Upper lobe of left lung (tissue), 6 donors: ENCODE measurements around the gene AGAP9. TPM values are rescaled to one million over a fixed set of nuclear protein-coding genes. Genes with fewer than 3 reads are reported as not detected.
"Not testable (repeated sequence)": the region's sequence is repeated elsewhere in the genome, so short reads cannot be mapped to it uniquely, and the experiment has no call there.

Experiments
- ATAC-seq, 2 donors: fragments of 200-7000 bp; cut with Tn5 transposase; one replicate each; pipeline ENCODE4 v1.9.1; 2022; ENCODE audit warnings: mild to moderate bottlenecking in 2 of 2, moderate library complexity in 2 of 2; ENCODE audit not compliant: low FRiP score in 2 of 2
- DNase-seq, 2 donors: peaks; one replicate each; pipeline ENCODE4 v3.0.0-alpha.2; 2019 to 2020
- H3K27ac ChIP-seq, 4 donors: fragments of 200-600 bp; sonication (generic); one replicate each; pipeline ENCODE4 v1.5.1; 2016 to 2019
- H3K27me3 ChIP-seq, 4 donors: fragments of 200-600 bp; sonication (generic); one replicate each; pipeline ENCODE4 v1.5.1; 2017 to 2019
- H3K36me3 ChIP-seq, 4 donors: fragments of 200-600 bp; sonication (generic); one replicate each; pipeline ENCODE4 v1.5.1; 2016 to 2019
- H3K4me1 ChIP-seq, 4 donors: fragments of 200-600 bp; sonication (generic); one replicate each; pipeline ENCODE4 v1.5.1; 2018 to 2019
- H3K4me3 ChIP-seq, 4 donors: fragments of 200-600 bp; sonication (generic); one replicate each; pipeline ENCODE4 v1.5.1; 2017 to 2019; ENCODE audit warnings: mild to moderate bottlenecking in 2 of 4, moderate library complexity in 1 of 4
- H3K9me3 ChIP-seq, 4 donors: fragments of 200-600 bp; sonication (generic); one replicate each; pipeline ENCODE4 v1.5.1; 2018 to 2019
- WGBS, 2 donors: methylation state at CpG; one replicate each; pipeline ENCODE4 v1.1.5; 2017 to 2018; 5-methylcytosine and 5-hydroxymethylcytosine counted together
- total RNA-seq, 6 donors: library from RNA; depleted of rRNA in 4 of 6; stranded (reverse); fragments of >200 nt in 4 of 6; gene quantifications; one replicate each; pipeline versions ENCODE4 v1.1.0 to v1.2.1, GENCODE V29; 2016 to 2021
- donor health status: DM: no; HTN: no; CAD: no; lungs with moderate emphysema.
- donor health status: DM: no; HTN: yes; CAD: no; lungs with severe emphysema.

AGAP9 gene
- 10 to 100 TPM in 2 of 6 donors, 1 to 10 TPM in 4; 3.6 to 40.9 (median 8.5) TPM for total RNA-seq

DNA sequence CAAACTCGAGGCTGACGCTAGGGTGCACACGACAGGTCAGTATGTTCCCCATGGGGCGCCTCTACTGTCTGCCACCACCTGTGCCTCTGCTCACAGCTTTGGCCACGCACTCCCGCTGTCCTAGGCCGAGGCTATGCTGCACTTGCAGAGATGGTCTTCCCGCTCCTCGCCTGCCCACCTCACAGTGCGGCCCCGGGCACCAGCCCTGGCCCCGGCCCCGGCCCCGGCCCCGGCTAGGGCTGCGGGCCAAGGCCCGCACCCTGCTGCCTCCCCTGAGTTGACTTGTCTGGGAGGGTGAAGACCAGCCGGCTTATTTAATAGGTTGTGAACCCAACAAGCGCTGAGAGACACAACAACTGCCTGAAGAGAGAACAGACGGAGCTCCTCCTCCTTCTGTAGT is at the start of gene AGAP9:
Gene AGAP9 (minus strand): TSS at position 164 of the 400 bp plus-strand sequence. CDS start 112 bp downstream, at position 52.
- not testable (repeated sequence) for H3K36me3 ChIP-seq, ATAC-seq, H3K4me1 ChIP-seq, H3K9me3 ChIP-seq, H3K4me3 ChIP-seq, H3K27ac ChIP-seq, H3K27me3 ChIP-seq
- no CpG with 5 or more reads among the region's 20 CpGs for WGBS, 2 donors
- DNase-seq: peak in 1 of 2 donors; percentile 36

DNA sequence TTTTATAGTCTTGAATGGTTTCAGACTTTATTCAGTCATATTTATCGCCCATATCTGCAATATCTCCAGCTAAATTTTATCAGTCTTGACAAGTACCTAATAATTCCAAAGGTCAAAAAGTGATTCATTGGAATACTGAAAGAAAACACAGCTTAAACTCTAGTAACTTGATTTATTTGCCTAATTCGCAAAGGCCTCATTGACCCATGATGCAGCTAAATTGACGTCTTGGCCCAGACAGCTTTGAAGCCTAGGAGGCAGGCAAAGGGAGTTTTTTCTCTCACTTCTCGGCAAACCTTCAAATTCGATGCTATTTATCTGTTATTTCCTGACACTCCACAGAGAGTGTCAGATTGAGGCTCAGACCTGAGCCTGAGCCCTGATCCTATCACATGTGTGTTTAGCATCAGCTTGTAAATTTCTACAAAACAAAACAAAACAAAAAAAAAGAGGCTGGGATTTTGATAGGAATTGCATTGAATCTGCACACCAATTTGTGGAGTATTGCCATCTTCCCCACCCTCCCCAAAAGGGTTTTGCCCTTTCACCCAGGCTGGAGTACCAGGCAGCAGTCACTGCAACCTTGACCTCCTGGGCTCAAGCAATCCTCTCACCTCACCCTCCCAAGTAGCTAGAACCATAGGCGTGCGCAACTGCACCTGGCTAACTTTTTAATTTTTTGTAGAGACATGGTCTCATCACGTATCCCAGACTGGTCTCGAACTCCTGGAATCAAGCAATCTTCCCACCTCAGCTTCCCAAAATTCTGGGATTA is 47.9 kb upstream of the AGAP9 start:
- H3K36me3 ChIP-seq, ATAC-seq, H3K4me3 ChIP-seq, DNase-seq, H3K9me3 ChIP-seq, H3K4me1 ChIP-seq, H3K27ac ChIP-seq, H3K27me3 ChIP-seq: not testable (repeated sequence)
- 40 to 100% methylated on average over 1 to 2 of the region's 9 CpGs for WGBS, 2 donors

DNA sequence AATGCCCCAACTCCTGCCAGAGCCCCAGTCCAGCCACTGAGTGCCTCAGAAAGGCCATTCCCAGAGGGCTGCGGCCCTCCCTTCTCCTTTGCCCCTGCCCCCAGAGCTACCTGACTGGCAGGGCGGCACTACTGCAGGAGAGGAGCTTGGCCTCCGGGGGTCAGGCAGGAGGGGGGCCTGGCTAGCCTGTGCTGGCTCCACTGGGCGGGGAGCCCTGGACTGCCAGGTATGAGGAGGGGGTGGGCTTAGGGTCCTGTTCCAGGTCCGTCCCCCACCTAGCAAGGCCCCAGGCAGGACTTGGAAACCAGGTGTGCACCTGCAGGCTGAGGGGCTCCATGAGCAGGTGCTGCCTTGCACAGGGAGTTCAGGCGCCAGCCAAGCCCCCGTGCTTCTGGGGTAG is 43.3 kb upstream of the AGAP9 start:
- H3K27me3 ChIP-seq, H3K9me3 ChIP-seq, H3K36me3 ChIP-seq, H3K4me1 ChIP-seq, H3K27ac ChIP-seq, H3K4me3 ChIP-seq: not testable (repeated sequence)
- WGBS, 2 donors: no CpG with 5 or more reads among the region's 7 CpGs
- DNase-seq (peak in 1 of 2 donors; percentile 33), ATAC-seq (peak; percentile 15 to 67)

DNA sequence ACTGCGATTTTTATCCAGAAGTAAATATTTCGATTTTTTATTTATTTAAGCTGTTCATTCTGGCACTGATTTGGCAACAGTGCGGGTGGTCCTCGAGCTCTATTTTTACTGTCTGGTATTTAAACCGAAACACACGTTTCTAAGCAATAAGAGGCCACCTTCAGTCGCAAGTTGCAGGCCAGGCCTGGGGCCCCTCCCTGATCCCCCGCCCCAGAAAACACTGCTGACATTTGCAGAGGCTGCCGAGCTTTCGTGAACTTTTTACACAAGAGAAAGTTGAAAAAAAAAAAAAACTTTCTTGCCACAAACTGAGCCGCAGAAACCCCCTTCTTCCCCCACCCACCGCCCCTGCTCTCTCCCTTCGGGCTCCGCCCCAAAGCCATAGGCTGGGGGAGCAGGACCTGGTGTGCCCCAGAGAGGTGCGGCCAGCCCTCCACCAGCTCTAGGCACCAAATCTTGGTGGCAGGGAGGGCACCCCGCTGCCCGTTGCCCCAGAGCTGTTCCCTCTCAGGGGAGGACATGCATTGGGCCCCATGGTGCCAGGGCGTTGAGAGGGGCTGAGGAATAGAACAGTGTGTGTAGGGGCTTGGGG is 42.8 kb upstream of the AGAP9 start:
- not testable (repeated sequence) for DNase-seq, H3K36me3 ChIP-seq, H3K27me3 ChIP-seq, H3K4me3 ChIP-seq, H3K27ac ChIP-seq, H3K9me3 ChIP-seq, H3K4me1 ChIP-seq
- WGBS, 2 donors: 73 to 84% methylated on average over 12 to 16 of the region's 18 CpGs
- peak; percentile 32 to 56 for ATAC-seq

DNA sequence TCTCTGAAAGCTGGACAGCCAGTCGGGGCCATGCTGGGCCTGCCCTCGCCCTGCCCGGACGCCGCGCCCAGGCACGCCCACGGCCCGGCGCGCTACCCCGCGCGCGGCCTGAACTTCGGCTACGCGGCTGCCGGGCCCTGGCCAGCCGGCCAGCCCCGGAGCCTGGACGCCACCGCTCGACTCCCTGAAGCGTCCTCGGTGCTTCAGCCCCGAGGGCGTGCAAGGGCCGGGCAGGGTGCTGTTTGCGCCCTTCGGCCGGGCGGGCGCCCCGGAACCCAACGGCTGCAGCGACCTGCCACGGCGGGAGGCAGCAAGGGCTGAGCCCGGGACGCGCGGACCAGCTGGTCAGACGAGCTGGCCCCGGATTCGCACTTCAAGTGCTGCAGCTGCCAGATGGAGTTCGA is 42.1 kb upstream of the AGAP9 start:
- H3K4me3 ChIP-seq, H3K27ac ChIP-seq, H3K36me3 ChIP-seq, H3K27me3 ChIP-seq, H3K9me3 ChIP-seq, H3K4me1 ChIP-seq: not testable (repeated sequence)
- ATAC-seq: peak in 1 of 2 donors; percentile 65
- 69 to 87% methylated on average over 12 to 15 of the region's 47 CpGs for WGBS, 2 donors
- peak in 1 of 2 donors; percentile 78 for DNase-seq

DNA sequence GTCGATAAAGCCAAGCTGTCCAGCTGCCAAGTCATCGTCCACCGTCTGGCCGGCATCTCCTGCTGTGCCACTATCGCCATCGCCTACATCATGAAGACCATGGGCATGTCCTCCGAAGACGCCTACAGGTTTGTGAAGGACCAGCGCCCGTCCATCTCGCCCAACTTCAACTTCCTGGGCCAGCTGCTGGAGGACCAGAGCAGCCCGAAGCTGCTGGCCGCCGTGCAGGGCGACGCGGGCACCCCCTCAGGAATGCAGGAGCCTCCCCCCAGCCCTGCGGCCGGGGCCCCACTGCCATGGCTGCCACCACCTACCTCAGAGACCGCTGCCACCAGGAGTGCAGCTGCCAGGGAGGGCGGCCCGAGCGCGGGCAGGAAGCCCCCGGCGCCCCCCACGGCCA is 41.5 kb upstream of the AGAP9 start:
- DNase-seq: peak in 1 of 2 donors; percentile 57
- 96% methylated on average over 16 of the region's 27 CpGs; no CpG with 5 or more reads in 1 of the 2 donors for WGBS, 2 donors
- H3K4me1 ChIP-seq, H3K27me3 ChIP-seq, H3K36me3 ChIP-seq, H3K9me3 ChIP-seq, ATAC-seq, H3K27ac ChIP-seq, H3K4me3 ChIP-seq: not testable (repeated sequence)

DNA sequence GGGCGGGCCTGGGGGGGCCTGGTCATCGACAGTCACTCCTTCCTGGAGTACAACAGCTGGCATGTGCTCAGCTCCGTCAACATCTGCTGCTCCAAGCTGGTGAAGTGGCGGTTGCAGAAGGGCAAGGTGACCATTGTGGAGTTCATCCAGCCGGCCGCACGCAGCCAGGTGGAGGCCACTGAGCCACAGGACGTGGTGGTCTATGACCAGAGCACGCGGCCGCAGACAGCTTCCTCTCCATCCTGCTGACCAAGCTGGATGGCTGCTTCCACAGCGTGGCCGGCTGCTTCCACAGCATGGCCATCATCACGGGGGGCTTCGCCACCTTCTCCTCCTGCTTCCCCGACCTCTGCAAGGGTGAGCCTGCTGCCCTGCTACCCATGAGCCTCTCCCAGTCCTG is 40.9 kb upstream of the AGAP9 start:
- not testable (repeated sequence) for H3K4me3 ChIP-seq, H3K27me3 ChIP-seq, H3K27ac ChIP-seq, H3K9me3 ChIP-seq, ATAC-seq, H3K36me3 ChIP-seq, H3K4me1 ChIP-seq
- 97% methylated on average over 5 of the region's 16 CpGs; no CpG with 5 or more reads in 1 of the 2 donors for WGBS, 2 donors
- peak in 1 of 2 donors; percentile 40 for DNase-seq

DNA sequence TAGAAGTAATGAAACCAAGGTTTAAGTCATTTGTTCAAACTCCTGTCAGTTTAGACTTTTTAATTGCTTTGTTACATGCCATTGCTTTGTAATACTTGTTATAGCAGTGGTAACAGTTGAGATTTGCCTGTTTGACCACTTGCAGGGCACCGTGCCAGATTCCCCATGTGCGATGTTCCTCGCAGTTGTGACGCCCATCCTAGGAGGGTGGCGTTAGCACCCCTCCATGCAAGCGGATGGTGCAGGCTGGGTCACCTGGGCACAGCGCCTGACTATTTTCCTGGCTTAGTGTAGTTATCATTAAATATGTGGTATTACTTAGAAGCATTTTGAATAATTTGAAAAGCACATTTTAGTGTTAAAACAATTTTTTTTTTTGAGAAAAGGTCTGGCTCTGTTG is 37.0 kb upstream of the AGAP9 start:
- peak in 1 of 2 donors; percentile 6 for DNase-seq
- H3K27me3 ChIP-seq, ATAC-seq, H3K36me3 ChIP-seq, H3K4me3 ChIP-seq, H3K9me3 ChIP-seq, H3K4me1 ChIP-seq, H3K27ac ChIP-seq: not testable (repeated sequence)
- 30 to 65% methylated on average over 7 of the region's 7 CpGs for WGBS, 2 donors

DNA sequence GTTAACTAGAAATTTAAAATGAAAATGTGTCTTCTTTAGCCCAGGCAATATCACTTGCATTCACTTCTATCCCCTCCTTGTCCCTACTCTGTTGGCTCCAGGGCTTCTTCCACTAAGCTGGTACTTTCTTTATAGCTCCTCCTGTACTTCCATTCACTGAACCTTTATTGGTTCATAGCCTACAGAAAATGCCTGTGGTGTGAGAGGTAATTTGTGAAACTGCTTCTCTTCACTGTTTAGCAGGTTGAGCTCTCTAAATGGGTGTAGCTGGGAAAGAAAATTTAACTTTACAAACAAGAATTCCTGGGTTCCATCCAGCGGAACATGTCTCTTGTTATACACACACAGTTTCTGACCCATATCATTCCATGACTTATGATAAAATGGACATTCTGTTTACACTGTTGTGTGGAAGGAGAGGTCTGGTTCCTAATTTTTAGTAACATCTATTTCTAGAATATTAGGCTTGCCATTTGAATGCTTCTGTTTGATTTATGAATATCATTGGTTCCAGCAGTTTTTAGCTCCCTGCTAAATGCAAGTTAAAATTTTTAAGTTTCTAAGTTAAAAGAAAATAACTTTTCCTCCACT is 36.4 kb upstream of the AGAP9 start:
- H3K4me3 ChIP-seq, H3K36me3 ChIP-seq, H3K4me1 ChIP-seq, H3K27me3 ChIP-seq, H3K27ac ChIP-seq, DNase-seq, H3K9me3 ChIP-seq: not testable (repeated sequence)
- peak in 1 of 2 donors; percentile 17 for ATAC-seq
- WGBS, 2 donors: 71 to 100% methylated on average over 1 of the region's 1 CpG

DNA sequence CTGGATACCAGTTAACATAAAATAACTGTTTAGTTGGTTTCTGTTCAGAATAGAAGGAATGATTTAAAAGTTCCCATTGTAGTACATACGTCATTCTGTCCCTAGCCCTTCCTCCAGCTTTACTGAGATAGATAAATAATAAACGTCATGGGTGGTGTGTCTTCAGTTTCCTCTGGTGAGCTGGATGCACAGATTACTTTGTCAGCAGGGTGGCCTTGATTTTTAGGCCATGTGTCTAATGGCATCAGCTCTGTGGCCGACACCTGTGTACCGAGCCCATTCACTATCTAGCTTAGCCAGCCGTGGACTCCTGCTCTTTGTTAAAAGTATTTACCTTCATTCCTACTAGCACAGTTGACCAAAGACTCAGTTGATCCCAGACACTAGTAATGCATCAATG is 34.7 kb upstream of the AGAP9 start:
- DNase-seq, H3K9me3 ChIP-seq, H3K36me3 ChIP-seq, H3K27me3 ChIP-seq, H3K27ac ChIP-seq, H3K4me3 ChIP-seq, H3K4me1 ChIP-seq: not testable (repeated sequence)
- peak in 1 of 2 donors; percentile 36 for ATAC-seq
- 39 to 55% methylated on average over 2 to 5 of the region's 5 CpGs for WGBS, 2 donors

DNA sequence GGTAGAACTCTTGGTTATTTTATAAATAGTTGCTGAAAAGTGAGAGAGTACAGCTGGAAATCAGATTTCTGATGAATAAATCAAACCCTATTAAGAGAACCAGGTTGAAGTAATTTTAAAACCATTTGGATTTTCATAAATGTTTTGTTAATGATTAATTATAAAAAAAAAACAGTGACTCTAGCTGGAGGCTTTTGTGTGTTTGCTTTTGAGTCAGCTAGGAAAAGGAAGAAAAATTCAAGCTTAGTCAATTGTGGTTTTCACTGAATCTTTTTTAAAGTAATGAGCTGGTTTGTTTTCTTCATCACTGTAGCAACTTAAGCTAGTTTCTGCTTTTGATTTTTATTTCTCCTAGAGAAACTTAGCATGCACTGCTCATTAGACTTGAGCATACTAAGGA is 34.2 kb upstream of the AGAP9 start:
- not testable (repeated sequence) for H3K27ac ChIP-seq, ATAC-seq, H3K9me3 ChIP-seq

DNA sequence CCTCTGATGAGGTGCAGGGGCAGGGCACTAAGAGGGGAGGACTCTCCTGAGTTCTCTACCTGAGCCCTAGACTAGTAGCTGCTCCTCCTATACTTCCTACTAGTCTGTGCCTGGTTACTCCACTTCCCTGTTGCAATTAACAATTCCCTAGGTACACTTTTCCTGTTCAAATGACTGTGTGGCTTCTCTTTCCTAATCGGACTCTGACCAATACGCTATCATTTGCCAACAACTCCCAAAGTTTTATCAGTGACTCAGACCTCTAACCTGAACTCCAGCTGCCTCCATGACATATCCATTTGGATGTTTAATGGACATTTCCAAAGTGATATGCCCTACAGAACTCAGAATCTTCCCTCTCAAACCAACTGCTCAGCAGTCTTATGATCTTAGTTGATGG is 31.9 kb upstream of the AGAP9 start:
- not testable (repeated sequence) for H3K9me3 ChIP-seq, ATAC-seq, H3K4me1 ChIP-seq, H3K27ac ChIP-seq, H3K4me3 ChIP-seq, DNase-seq, H3K27me3 ChIP-seq, H3K36me3 ChIP-seq
- 93 to 100% methylated on average over 2 of the region's 2 CpGs for WGBS, 2 donors

More for the DNA sequence above, 34.2 kb upstream of the AGAP9 start:
- not testable (repeated sequence) for H3K36me3 ChIP-seq, H3K4me1 ChIP-seq, H3K27me3 ChIP-seq, DNase-seq, H3K4me3 ChIP-seq

DNA sequence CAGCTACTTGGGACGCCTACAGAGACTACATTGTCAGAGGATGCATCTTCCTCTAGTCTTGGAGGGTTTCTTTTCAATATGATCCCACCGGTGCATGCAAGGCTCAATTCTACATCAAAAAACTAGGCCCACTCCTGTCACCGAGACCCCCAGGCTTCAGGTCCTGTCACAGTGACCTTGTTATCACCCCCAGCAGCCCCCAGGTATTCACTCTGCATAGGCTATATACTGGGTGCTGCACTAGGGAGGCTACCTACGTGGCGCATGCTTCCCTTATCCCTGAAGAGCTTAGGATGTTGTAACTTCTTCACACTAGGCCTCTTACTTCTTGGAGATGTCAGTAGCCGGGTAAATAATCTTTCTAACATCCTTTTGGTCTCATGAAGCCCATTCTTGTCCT is 31.1 kb upstream of the AGAP9 start:
- not testable (repeated sequence) for ATAC-seq, H3K36me3 ChIP-seq, H3K4me1 ChIP-seq, H3K4me3 ChIP-seq, H3K9me3 ChIP-seq, H3K27ac ChIP-seq, H3K27me3 ChIP-seq, DNase-seq
- WGBS, 2 donors: 42 to 60% methylated on average over 1 to 3 of the region's 6 CpGs
